Skeletal muscle tissue (tissue), 4 donors: Measurements from ENCODE around the gene MAD1L1. TPM values are rescaled to one million over a fixed set of nuclear protein-coding genes. Genes with fewer than 3 reads are reported as not detected.

Source experiments
- H3K27ac ChIP-seq: one replicate; pipeline ENCODE4 v1.7.0; 2013; ENCODE audit warnings: mild to moderate bottlenecking, low read depth, low read length, inconsistent platforms
- H3K27me3 ChIP-seq, 3 donors: one replicate each; pipeline ENCODE4 v1.7.0; 2013; ENCODE audit warnings: low read length in 3 of 3; ENCODE audit not compliant: control insufficient read depth in 3 of 3, insufficient read depth in 3 of 3
- H3K36me3 ChIP-seq, 3 donors: one replicate each; pipeline ENCODE4 v1.7.0; 2013; ENCODE audit warnings: low read length in 3 of 3; ENCODE audit not compliant: control insufficient read depth in 3 of 3, insufficient read depth in 3 of 3
- H3K4me1 ChIP-seq, 3 donors: one replicate each; pipeline ENCODE4 v1.7.0; 2013; ENCODE audit warnings: low read length in 3 of 3, mild to moderate bottlenecking in 3 of 3; ENCODE audit not compliant: control insufficient read depth in 3 of 3, insufficient read depth in 3 of 3
- H3K4me3 ChIP-seq, 3 donors: one replicate each; pipeline ENCODE4 v1.7.0; 2013; ENCODE audit warnings: low read length in 3 of 3
- H3K9ac ChIP-seq, 3 donors: one replicate each; pipeline ENCODE4 v1.7.0; 2013; ENCODE audit warnings: low read length in 3 of 3, mild to moderate bottlenecking in 3 of 3, moderate library complexity in 2 of 3, low read depth in 1 of 3
- H3K9me3 ChIP-seq, 3 donors: one replicate each; pipeline ENCODE4 v1.7.0; 2013; ENCODE audit warnings: low read length in 3 of 3; ENCODE audit not compliant: control insufficient read depth in 3 of 3
- total RNA-seq: library from RNA; depleted of rRNA; stranded (reverse); fragments of >200 nt; gene quantifications from one replicate; pipeline ENCODE4 v1.2.3, GENCODE V29; 2014
- donor health status: Osteomylitis.

The MAD1L1 gene
- total RNA-seq, 1 donor from 2014 or later, result 42.3 TPM

GRCh38 chr7:2017914-2018568, 214.7 kb downstream of the MAD1L1 start:
- Histone ChIP-seq H3K36me3 (peaks cover 0 to 3% (median 0%) of the 10 kb centered on the region in 3 donors), H3K27me3 (no peaks in the 10 kb centered on the region), H3K4me1 (peaks cover 13 to 21% (median 18%) of the 10 kb centered on the region in 3 donors), H3K9ac (peak overlapping the region in 1 of 3 donors; percentile 33), H3K9me3 (no peaks in the 10 kb centered on the region), H3K4me3 (no peak overlapping the region), H3K27ac (no peak overlapping the region)

GRCh38 chr7:2017481-2017891, 215.3 kb downstream of the MAD1L1 start:
- H3K4me1 ChIP-seq, result peaks cover 13 to 27% (median 18%) of the 10 kb centered on the region in 3 donors

GRCh38 chr7:2016761-2017480, 215.8 kb downstream of the MAD1L1 start:
- Histone ChIP-seq H3K9me3 (no peaks in the 10 kb centered on the region), H3K36me3 (peaks cover 0 to 5% (median 4%) of the 10 kb centered on the region in 3 donors), H3K27me3 (no peaks in the 10 kb centered on the region), H3K9ac (no peak overlapping the region), H3K27ac (no peak overlapping the region), H3K4me3 (no peak overlapping the region), H3K4me1 (peaks cover 13 to 29% (median 18%) of the 10 kb centered on the region in 3 donors)

More at GRCh38 chr7:2017481-2017891, 215.3 kb downstream of the MAD1L1 start:
- no peaks in the 10 kb centered on the region for H3K27me3 ChIP-seq
- no peak overlapping the region for H3K27ac ChIP-seq
- no peak overlapping the region for H3K9ac ChIP-seq
- no peaks in the 10 kb centered on the region for H3K9me3 ChIP-seq
- peaks cover 0 to 5% (median 3%) of the 10 kb centered on the region in 3 donors for H3K36me3 ChIP-seq
- H3K4me3 ChIP-seq, result no peak overlapping the region

GRCh38 chr7:2016021-2016631, 216.6 kb downstream of the MAD1L1 start:
- H3K4me3 ChIP-seq, result no peak overlapping the region
- H3K9me3 ChIP-seq, result no peaks in the 10 kb centered on the region
- peaks cover 13 to 29% (median 18%) of the 10 kb centered on the region in 3 donors for H3K4me1 ChIP-seq
- H3K9ac ChIP-seq, result no peak overlapping the region
- H3K27me3 ChIP-seq, result no peaks in the 10 kb centered on the region
- no peak overlapping the region for H3K27ac ChIP-seq
- H3K36me3 ChIP-seq, result peaks cover 0 to 5% (median 4%) of the 10 kb centered on the region in 3 donors

- Histone ChIP-seq H3K27ac (no peak overlapping the region), H3K9ac (no peak overlapping the region), H3K27me3 (no peaks in the 10 kb centered on the region), H3K36me3 (peaks cover 0 to 5% (median 4%) of the 10 kb centered on the region in 3 donors), H3K4me1 (peaks cover 11 to 28% (median 15%) of the 10 kb centered on the region in 3 donors), H3K9me3 (no peaks in the 10 kb centered on the region), H3K4me3 (no peak overlapping the region)
Observed at GRCh38 chr7:2015251-2015871, 217.4 kb downstream of the MAD1L1 start.

GRCh38 chr7:2014391-2015241, 218.1 kb downstream of the MAD1L1 start:
- Histone ChIP-seq H3K9ac (no peak overlapping the region), H3K4me1 (peaks cover 11 to 28% (median 13%) of the 10 kb centered on the region in 3 donors), H3K9me3 (no peaks in the 10 kb centered on the region), H3K4me3 (no peak overlapping the region), H3K27ac (no peak overlapping the region), H3K36me3 (peaks cover 0 to 5% (median 4%) of the 10 kb centered on the region in 3 donors), H3K27me3 (no peaks in the 10 kb centered on the region)

GRCh38 chr7:2013381-2014311, 219.1 kb downstream of the MAD1L1 start:
- Histone ChIP-seq H3K9ac (no peak overlapping the region), H3K27ac (no peak overlapping the region), H3K27me3 (no peaks in the 10 kb centered on the region), H3K9me3 (no peaks in the 10 kb centered on the region), H3K4me3 (no peak overlapping the region), H3K36me3 (peaks cover 0 to 5% (median 4%) of the 10 kb centered on the region in 3 donors), H3K4me1 (peaks cover 13 to 30% (median 17%) of the 10 kb centered on the region in 3 donors)

GRCh38 chr7:2012981-2013380, 219.8 kb downstream of the MAD1L1 start:
- Histone ChIP-seq H3K36me3 (peaks cover 0 to 5% (median 4%) of the 10 kb centered on the region in 3 donors), H3K27ac (no peak overlapping the region)

More at GRCh38 chr7:2012981-2013380, 219.8 kb downstream of the MAD1L1 start:
- H3K4me3 ChIP-seq, result no peak overlapping the region
- H3K9ac ChIP-seq, result no peak overlapping the region
- peaks cover 17 to 35% (median 18%) of the 10 kb centered on the region in 3 donors for H3K4me1 ChIP-seq
- H3K9me3 ChIP-seq, result no peaks in the 10 kb centered on the region
- H3K27me3 ChIP-seq, result no peaks in the 10 kb centered on the region
